Omental fat pad (tissue), 4 donors: ENCODE results near the gene KCNJ1. TPM values are rescaled to one million over a fixed set of nuclear protein-coding genes. Genes with fewer than 3 reads are reported as not detected.

Experiments
- ATAC-seq: fragments of 150-250 bp; one replicate; pipeline ENCODE4 v1.9.1; 2016; ENCODE audit warnings: mild to moderate bottlenecking, moderate library complexity; ENCODE audit not compliant: low FRiP score
- DNase-seq: peaks from one replicate; pipeline ENCODE4 v3.0.0-alpha.2; 2019; ENCODE audit warnings: low spot score
- CTCF ChIP-seq, 3 donors: fragments of 450-650 bp; IDR thresholded peaks; one replicate each; pipeline ENCODE4 v1.5.1; 2016 to 2017; ENCODE audit warnings: antibody characterized with exemption in 3 of 3, mild to moderate bottlenecking in 3 of 3, moderate library complexity in 2 of 3
- total RNA-seq, 4 donors: library from RNA; depleted of rRNA; stranded (reverse); fragments of >200 nt; gene quantifications; one replicate each; pipeline ENCODE4 v1.1.0, GENCODE V29; 2016

The KCNJ1 gene
- total RNA-seq, 4 donors from 2014 or later, result 0.96 TPM; not detected in 3

GRCh38 chr11:128824191-128825049 lies 42.7 kb downstream of the KCNJ1 start:
- ATAC-seq (no peak), DNase-seq (no peak)
- no peak for TF ChIP-seq CTCF (IDR thresholded peaks at IDR 0.05)

- no peak for DNase-seq
- no peak for ATAC-seq
- no peak for TF ChIP-seq CTCF (IDR thresholded peaks at IDR 0.05)
Observed at GRCh38 chr11:128823753-128824152, 43.3 kb downstream of the KCNJ1 start.

GRCh38 chr11:128822130-128822529 lies 45.0 kb downstream of the KCNJ1 start:
- TF ChIP-seq CTCF (IDR thresholded peaks at IDR 0.05), result no peak
- DNase-seq (no peak), ATAC-seq (no peak)

- DNase-seq, result no peak
Observed at GRCh38 chr11:128821556-128821955, 45.5 kb downstream of the KCNJ1 start.

GRCh38 chr11:128819198-128819597 lies 47.9 kb downstream of the KCNJ1 start:
- ATAC-seq, result no peak
- no peak for TF ChIP-seq CTCF (IDR thresholded peaks at IDR 0.05)

More at GRCh38 chr11:128821556-128821955, 45.5 kb downstream of the KCNJ1 start:
- no peak for ATAC-seq
- TF ChIP-seq CTCF (IDR thresholded peaks at IDR 0.05), result no peak

GRCh38 chr11:128814856-128815705 lies 52.0 kb downstream of the KCNJ1 start:
- no peak for TF ChIP-seq CTCF (IDR thresholded peaks at IDR 0.05)
- DNase-seq (no peak), ATAC-seq (peak; percentile 83)

More at GRCh38 chr11:128819198-128819597, 47.9 kb downstream of the KCNJ1 start:
- no peak for DNase-seq
